Measurements from ENCODE around the gene FECH.

- TF ChIP-seq ZNF311 (tag by site-specific recombination; IDR thresholded peaks at IDR 0.05; ENCODE audit: borderline replicate concordance) (no peak), HOXA7 (CRISPR knock-in tag; IDR thresholded peaks at IDR 0.05; ENCODE audit: borderline replicate concordance) (no peak), MZF1 (tag by site-specific recombination; IDR thresholded peaks at IDR 0.05; ENCODE audit: borderline replicate concordance) (no peak), CTCF (tag by site-specific recombination; IDR thresholded peaks at IDR 0.05) (no peak)
These were observed 27.2 kb downstream of the FECH start for GRCh38 chr18:57559314-57559713.
